ENCODE measurements around the gene LYPLA2. TPM values are rescaled to one million over a fixed set of nuclear protein-coding genes. Genes with fewer than 3 reads are reported as not detected.

Gene LYPLA2
- total and polyA plus RNA-seq, 2 experiments from 2014 or later: 102 to 204 TPM

DNA sequence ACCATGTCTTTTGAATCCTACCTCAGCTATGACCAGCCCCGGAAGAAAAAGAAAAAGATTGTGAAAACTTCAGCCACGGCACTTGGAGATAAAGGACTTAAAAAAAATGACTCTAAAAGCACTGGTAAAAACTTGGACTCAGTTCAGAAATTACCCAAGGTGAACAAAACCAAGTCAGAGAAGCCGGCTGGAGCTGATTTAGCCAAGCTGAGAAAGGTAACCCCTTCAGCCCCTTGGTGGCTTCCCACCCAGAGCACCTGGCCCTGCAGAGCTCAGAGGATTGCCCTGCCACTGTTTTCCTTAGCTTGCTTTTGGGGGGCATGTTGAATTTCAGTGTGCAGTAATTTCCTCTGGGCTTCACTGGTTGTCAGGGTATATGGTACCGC is 39.1 kb upstream of the LYPLA2 start:
- Histone ChIP-seq H3F3A (replicated peaks; ENCODE audit: low read depth) (peaks cover 4% of the 10 kb centered on the region; the same call in 1 of the 2 replicates), H3K27ac (ENCODE audit: low read depth) (no peak overlapping the region), H3K36me3 (ENCODE audit: insufficient read depth) (peaks cover 69% of the 10 kb centered on the region), H3K4me3 (no peak overlapping the region), H3K4me1 (ENCODE audit: insufficient read depth) (no peaks in the 10 kb centered on the region), H3K79me2 (replicated peaks; ENCODE audit: insufficient read depth) (peaks cover 43% of the 10 kb centered on the region), H2AFZ (no peak overlapping the region), H3K9me2 (ENCODE audit: insufficient read depth) (no peaks in the 10 kb centered on the region), H3K27me3 (ENCODE audit: insufficient read depth) (no peaks in the 10 kb centered on the region), H3K4me2 (no peak overlapping the region), H4K20me1 (replicated peaks; ENCODE audit: insufficient read depth) (peaks cover 39% of the 10 kb centered on the region)
- peaks cover 8% of the 10 kb centered on the region for H3K27me3 Mint-ChIP-seq (ENCODE audit: insufficient read depth, low read depth, poor library complexity)
- H3K36me3 Mint-ChIP-seq (ENCODE audit: low read depth): peaks cover 79% of the 10 kb centered on the region
- no peak overlapping the region for H3K4me3 Mint-ChIP-seq
- peak overlapping the region; percentile 75; the same call in 1 of the 2 replicates for H3K27ac Mint-ChIP-seq
- ATAC-seq: no peak
- no peaks in the 10 kb centered on the region for H3K4me1 Mint-ChIP-seq
- no peak for DNase-seq (ENCODE audit: low spot score)
- no peaks in the 10 kb centered on the region for H3K9me3 Mint-ChIP-seq
- no peak for TF ChIP-seq NANOG (IDR thresholded peaks at IDR 0.05; ENCODE audit: borderline replicate concordance)
- TF ChIP-seq REST (IDR thresholded peaks at IDR 0.05; ENCODE audit: unreplicated experiment): no peak
- no peak for TF ChIP-seq ZNF462 (CRISPR knock-in tag; IDR thresholded peaks at IDR 0.05)
- no peak for TF ChIP-seq CTCF (conservative IDR thresholded peaks at IDR 0.05; ENCODE audit: low read depth in 2 of 2)
- no peak for TF ChIP-seq EZH2phosphoT487 (IDR thresholded peaks at IDR 0.05; ENCODE audit: unreplicated experiment)
- TF ChIP-seq ZNF114 (CRISPR knock-in tag; IDR thresholded peaks at IDR 0.05): no peak
- no peak for TF ChIP-seq EZH2 (IDR thresholded peaks at IDR 0.05; ENCODE audit: low read depth, unreplicated experiment)
